ENCODE measurements around the gene TEDC2.

TEDC2 gene

DNA sequence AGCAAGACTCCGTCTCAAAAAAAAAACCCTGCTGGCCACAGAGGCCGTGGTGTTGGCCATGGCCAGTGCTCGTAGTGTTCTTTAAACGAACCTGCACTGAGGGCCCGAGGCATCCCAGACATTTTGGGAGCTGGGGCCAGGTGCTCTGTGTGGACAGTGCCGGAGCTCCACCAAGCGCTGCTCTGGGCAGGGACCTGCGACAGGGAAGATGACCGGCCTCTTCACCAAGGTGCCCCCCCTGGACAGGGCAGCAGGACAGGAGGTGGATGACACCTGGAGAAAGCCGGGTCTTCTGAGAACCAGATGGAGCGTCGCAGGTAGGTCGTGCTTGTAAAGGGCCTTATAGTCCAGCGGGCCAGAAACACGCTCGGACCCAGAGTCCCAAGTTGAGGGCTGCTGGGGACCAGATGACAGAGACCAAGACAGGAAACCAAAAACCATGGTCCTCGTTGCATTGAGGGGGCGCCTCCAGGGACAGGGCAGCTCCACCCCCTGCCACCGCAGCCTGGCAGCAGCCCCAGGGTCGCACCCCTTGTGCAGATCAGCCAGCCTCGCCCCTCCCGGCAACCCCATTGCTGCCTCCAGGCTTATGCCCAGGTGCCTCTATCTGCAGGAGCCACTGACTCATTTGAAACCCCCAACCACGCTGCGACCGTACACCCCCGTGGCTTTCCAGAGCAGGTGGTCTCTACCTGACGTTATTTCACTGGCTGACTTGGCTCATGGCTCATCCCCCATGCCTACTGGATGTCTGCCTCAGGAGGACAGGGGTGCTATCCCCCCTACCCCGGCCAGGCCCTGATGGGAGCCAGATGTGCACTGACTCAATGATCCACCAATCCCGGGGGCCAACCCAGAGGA, 7.0 kb downstream of the TEDC2 start:
- DNase-seq (ENCODE audit: low read depth, low spot score) = no peak

DNA sequence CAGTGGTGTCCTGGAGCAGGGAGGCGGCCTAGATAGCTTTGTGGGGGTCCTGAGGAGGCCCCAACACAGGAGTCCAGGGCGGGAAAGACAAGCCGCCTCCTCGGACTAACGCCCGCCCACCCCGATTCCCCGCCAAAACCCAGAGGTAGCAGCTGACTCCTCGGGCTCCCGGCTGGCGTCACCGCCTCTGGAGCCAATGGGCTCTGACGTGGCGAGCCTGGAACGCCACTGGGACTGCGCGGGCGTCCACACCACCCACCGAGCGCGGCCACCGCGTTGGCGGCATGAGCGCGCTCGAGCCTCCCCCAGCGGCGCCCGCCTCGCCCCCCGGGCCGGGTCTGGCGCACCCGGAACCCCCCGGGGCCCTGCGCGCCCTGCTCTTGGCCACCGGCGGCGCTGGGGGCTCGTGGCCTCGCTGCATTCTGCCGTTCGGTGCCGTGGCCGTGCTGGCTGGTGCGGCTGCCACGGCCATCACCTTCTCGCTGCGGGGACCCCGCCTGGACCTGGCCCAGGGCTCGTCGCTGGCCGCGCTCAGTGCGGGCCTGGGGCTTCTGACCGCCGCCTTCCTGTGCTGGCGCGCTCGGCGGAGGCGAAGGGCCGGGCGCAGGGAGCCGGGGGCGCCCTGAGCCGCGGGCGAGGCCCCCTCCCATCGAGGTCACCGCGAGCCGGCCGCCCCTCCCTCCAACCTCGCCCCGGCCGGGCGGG, 7.8 kb downstream of the TEDC2 start:
- no peak for DNase-seq (ENCODE audit: low read depth, low spot score)

DNA sequence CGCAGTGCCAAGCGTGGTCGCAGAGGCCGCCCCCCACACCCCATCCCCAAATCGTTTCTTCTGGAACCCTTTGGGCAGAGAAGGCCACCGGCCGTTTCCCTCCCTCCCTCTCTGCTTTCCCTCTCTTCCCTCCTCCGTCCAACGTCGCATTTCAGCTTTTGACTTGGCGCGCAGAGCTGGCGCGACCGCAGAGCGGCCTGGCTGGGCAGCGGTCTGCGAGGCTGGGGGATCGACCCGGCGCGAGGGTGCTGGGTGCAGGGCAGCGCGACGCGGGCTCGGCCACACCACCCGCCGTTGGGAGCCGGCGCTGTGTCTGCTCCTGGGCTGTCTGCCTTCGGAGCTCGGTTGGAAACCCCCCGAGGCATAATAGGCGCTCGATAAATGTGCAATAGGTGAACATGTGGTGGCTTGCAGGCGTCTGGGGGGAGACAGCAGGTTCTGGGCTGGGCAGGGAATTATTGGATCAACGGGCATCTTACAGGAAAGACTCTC, 8.4 kb downstream of the TEDC2 start:
- DNase-seq (ENCODE audit: low read depth, low spot score) = no peak

GRCh38 chr16:2468725-2469398, 9.0 kb downstream of the TEDC2 start:
- DNase-seq (ENCODE audit: low read depth, low spot score) = no peak

- no peak for DNase-seq (ENCODE audit: low read depth, low spot score)
Measured at GRCh38 chr16:2469399-2470233, 9.7 kb downstream of the TEDC2 start.

DNA sequence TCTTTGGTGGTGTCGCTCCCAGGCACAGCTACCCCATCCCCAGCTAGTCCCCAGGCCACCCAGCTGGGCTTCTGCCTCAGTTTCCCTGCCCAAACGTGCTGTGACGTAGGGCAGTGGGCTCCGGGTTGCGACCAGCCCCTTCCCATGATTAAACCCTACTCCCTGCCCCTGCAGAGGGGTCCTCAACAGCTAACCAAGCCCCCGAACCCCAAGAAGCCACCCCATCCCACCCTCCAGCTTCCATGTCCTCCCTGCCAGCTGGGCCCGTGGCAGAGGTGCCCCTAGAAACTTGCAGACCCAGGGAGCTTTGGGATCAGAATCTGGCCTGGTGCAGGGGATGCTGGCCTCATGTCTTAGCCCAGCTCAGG, 10.3 kb downstream of the TEDC2 start:
- no peak for DNase-seq (ENCODE audit: low read depth, low spot score)

DNA sequence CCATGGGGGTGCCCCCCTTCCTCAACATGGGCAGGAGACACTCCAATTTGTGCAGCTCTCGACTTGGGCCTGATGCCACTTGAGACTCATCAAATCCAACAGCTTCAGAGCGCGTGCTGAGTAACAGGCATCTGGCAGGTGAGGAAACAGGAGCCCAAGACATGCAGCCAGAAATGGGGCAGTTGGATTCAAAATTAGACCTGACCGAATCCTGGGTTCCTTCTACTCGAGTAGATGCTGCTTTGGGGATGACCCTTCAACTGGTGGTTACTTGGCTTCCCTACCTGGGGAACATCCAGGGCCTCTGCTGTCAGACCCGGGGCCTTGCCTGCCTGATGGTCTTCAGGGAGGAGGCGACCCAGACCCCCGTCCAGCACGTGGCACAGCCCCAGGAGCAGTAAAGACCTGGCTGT, 10.7 kb downstream of the TEDC2 start:
- no peak for DNase-seq (ENCODE audit: low read depth, low spot score)

DNA sequence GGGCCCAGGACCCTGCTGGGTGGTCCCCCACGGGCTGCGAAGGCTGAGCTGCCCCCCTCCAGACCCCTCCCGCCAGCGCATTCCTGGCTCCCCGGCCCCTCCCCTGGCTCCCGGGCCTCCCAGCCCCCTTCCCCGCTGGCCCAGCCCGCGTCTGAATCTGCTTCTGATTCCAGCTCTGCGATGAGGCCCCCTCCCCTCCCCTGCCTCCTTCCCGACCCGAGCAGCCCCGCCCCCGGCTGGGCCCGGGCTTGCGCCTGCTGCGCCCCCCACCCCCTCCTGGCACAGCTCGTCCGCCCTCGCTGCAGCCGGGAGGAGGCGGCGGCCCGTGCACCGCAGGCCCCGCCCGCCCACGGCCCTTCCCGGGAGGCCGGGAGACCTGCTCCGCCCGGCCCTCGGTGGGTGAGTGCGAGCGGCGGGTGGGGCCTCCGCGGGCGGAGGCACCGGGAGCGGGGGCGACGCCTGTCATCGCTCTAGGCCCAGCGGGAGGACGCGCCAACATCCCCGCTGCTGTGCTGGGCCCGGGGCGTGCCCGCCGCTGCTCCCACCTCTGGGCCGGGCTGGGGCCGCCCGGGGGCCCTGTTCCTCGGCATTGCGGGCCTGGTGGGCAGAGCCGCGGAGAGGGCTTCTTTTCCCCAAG, 11.2 kb downstream of the TEDC2 start, which contains the start of gene NTN3:
Gene NTN3 (plus strand): TSS at position 282 of the 637 bp plus-strand sequence. CDS start 405 bp downstream, outside the sequence.
- no peak for DNase-seq (ENCODE audit: low read depth, low spot score)

- DNase-seq (ENCODE audit: low read depth, low spot score) = no peak
Measured at GRCh38 chr16:2471653-2472487, 12.0 kb downstream of the TEDC2 start.

DNA sequence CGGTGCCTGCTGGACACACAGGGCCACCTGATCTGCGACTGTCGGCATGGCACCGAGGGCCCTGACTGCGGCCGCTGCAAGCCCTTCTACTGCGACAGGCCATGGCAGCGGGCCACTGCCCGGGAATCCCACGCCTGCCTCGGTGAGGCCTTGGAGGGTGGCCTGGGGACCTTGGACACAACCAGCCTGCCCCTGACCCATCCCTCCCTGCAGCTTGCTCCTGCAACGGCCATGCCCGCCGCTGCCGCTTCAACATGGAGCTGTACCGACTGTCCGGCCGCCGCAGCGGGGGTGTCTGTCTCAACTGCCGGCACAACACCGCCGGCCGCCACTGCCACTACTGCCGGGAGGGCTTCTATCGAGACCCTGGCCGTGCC, 12.6 kb downstream of the TEDC2 start:
- DNase-seq (ENCODE audit: low read depth, low spot score) = no peak

GRCh38 chr16:2472885-2473445, 13.1 kb downstream of the TEDC2 start:
- no peak for DNase-seq (ENCODE audit: low read depth, low spot score)

- no peak for DNase-seq (ENCODE audit: low read depth, low spot score)
Measured at GRCh38 chr16:2473446-2473926, 13.6 kb downstream of the TEDC2 start.

GRCh38 chr16:2473999-2474876, 14.3 kb downstream of the TEDC2 start:
- no peak for DNase-seq (ENCODE audit: low read depth, low spot score)

GRCh38 chr16:2474877-2475412, 15.0 kb downstream of the TEDC2 start, which contains the start of gene TBC1D24:
TBC1D24 (plus strand) TSS chr16:2475127; CDS start chr16:2496149, 21,022 bp downstream.
- DNase-seq (ENCODE audit: low read depth, low spot score) = peak; percentile 36

GRCh38 chr16:2475413-2476344, 15.8 kb downstream of the TEDC2 start:
- no peak for DNase-seq (ENCODE audit: low read depth, low spot score)

GRCh38 chr16:2476345-2476720, 16.4 kb downstream of the TEDC2 start:
- no peak for DNase-seq (ENCODE audit: low read depth, low spot score)

DNA sequence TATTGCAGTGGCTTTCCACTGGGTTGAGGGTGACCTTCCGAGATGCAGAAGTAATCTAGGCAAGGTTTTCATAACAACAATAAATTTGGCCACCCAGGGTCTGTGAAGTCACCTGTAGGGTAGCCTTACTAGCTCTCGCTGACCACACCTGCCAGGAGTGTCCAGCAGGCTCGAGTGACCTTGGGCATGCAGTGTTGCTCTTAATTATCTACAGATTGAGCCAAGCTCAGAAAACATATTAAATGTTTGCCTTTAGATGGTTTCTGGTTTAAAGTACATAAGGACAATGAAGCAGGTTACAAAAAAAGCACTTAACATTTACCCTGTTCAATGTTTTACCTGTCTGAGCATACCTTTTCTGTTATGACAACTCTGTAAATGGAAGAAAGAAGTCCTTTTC, 16.8 kb downstream of the TEDC2 start:
- DNase-seq (ENCODE audit: low read depth, low spot score) = no peak

All from smooth muscle cell of the brain vasculature (primary cell).